Suppressor macrophage treated with lipopolysaccharide for 1 hour (primary cell): ENCODE results near the gene CDKN1C.

ENCODE experiments used
- DNase-seq, 3 donors: peaks; one replicate each; pipeline ENCODE4 v3.0.0-alpha.2; 2020 to 2022

Gene CDKN1C

GRCh38 chr11:2867142-2867541 lies 18.4 kb downstream of the CDKN1C start:
- DNase-seq: no peak

GRCh38 chr11:2865922-2866577 lies 19.5 kb downstream of the CDKN1C start:
- DNase-seq: no peak

- no peak for DNase-seq
Observed at GRCh38 chr11:2864901-2865300, 20.7 kb downstream of the CDKN1C start.

GRCh38 chr11:2863276-2863618 lies 22.3 kb downstream of the CDKN1C start:
- no peak for DNase-seq

- peak in 2 of 3 donors; percentile 35 to 42 for DNase-seq
Observed at GRCh38 chr11:2862395-2863275, 22.9 kb downstream of the CDKN1C start.

- peak; percentile 67 to 71 (median 70) for DNase-seq
Observed at GRCh38 chr11:2860636-2861035, 24.9 kb downstream of the CDKN1C start.

GRCh38 chr11:2859699-2860037 lies 25.9 kb downstream of the CDKN1C start:
- no peak for DNase-seq

- DNase-seq: no peak
Observed at GRCh38 chr11:2858995-2859698, 26.4 kb downstream of the CDKN1C start.

GRCh38 chr11:2857918-2858317 lies 27.7 kb downstream of the CDKN1C start:
- DNase-seq: no peak

GRCh38 chr11:2857276-2857675 lies 28.3 kb downstream of the CDKN1C start:
- no peak for DNase-seq

GRCh38 chr11:2855162-2855561 lies 30.4 kb downstream of the CDKN1C start:
- no peak for DNase-seq

- no peak for DNase-seq
Observed at GRCh38 chr11:2853997-2854560, 31.5 kb downstream of the CDKN1C start.

- no peak for DNase-seq
Observed at GRCh38 chr11:2853401-2853800, 32.2 kb downstream of the CDKN1C start.

- no peak for DNase-seq
Observed at GRCh38 chr11:2849994-2850770, 35.4 kb downstream of the CDKN1C start.

- DNase-seq: no peak
Observed at GRCh38 chr11:2848497-2848896, 37.1 kb downstream of the CDKN1C start.

GRCh38 chr11:2847561-2847960 lies 38.0 kb downstream of the CDKN1C start:
- no peak for DNase-seq

- no peak for DNase-seq
Observed at GRCh38 chr11:2846470-2846869, 39.1 kb downstream of the CDKN1C start.

- DNase-seq: no peak
Observed at GRCh38 chr11:2846056-2846455, 39.5 kb downstream of the CDKN1C start.

- no peak for DNase-seq
Observed at GRCh38 chr11:2844996-2845395, 40.6 kb downstream of the CDKN1C start.

GRCh38 chr11:2844116-2844842 lies 41.3 kb downstream of the CDKN1C start:
- DNase-seq: no peak

- no peak for DNase-seq
Observed at GRCh38 chr11:2843551-2843950, 42.0 kb downstream of the CDKN1C start.

- no peak for DNase-seq
Observed at GRCh38 chr11:2842876-2843275, 42.7 kb downstream of the CDKN1C start.
